Kidney (tissue), 14 donors: Measurements from ENCODE around the gene PRKACA. TPM values are rescaled to one million over a fixed set of nuclear protein-coding genes. Genes with fewer than 3 reads are reported as not detected.
A peak's percentile ranks its signal among the peaks of the same experiment; 100 is the strongest.

Experiments used
- DNase-seq, 5 donors: peaks; one replicate each; pipeline ENCODE4 v3.0.0-alpha.2; 2013 to 2020
- FAIRE-seq: peaks from 2 replicates; lab custom pipeline; 2012; peaks lifted over from hg19 to GRCh38; lab: Jason Lieb, UNC
- H3K27ac ChIP-seq, 2 donors: one replicate each; pipeline ENCODE4 v1.7.0; 2013; ENCODE audit warnings: low read depth in 2 of 2, low read length in 2 of 2, inconsistent platforms in 1 of 2
- H3K27me3 ChIP-seq: one replicate; pipeline ENCODE4 v1.7.1; 2013; ENCODE audit warnings: low read length, inconsistent platforms; ENCODE audit not compliant: control insufficient read depth, insufficient read depth
- H3K36me3 ChIP-seq, 3 donors: one replicate each; pipeline versions ENCODE4 v1.7.0 to v1.7.1; 2013; ENCODE audit warnings: low read length in 3 of 3, control low read depth in 1 of 3, inconsistent platforms in 1 of 3; ENCODE audit not compliant: insufficient read depth in 3 of 3, control insufficient read depth in 2 of 3
- H3K4me1 ChIP-seq, 3 donors: one replicate each; pipeline versions ENCODE4 v1.7.0 to v1.7.1; 2013; ENCODE audit warnings: low read length in 3 of 3, inconsistent platforms in 1 of 3, low read depth in 1 of 3; ENCODE audit not compliant: control insufficient read depth in 2 of 3, insufficient read depth in 2 of 3
- H3K4me3 ChIP-seq, 3 donors: one replicate each; pipeline versions ENCODE4 v1.7.0 to v1.8.1; 2013; ENCODE audit warnings: low read length in 3 of 3, control low read depth in 1 of 3, inconsistent platforms in 1 of 3
- H3K9ac ChIP-seq, 3 donors: one replicate each; pipeline versions ENCODE4 v1.7.0 to v1.7.1; 2013; ENCODE audit warnings: low read length in 3 of 3, control low read depth in 1 of 3, inconsistent platforms in 1 of 3
- H3K9me3 ChIP-seq, 3 donors: one replicate each; pipeline versions ENCODE4 v1.7.0 to v1.7.1; 2013; ENCODE audit warnings: low read length in 3 of 3, control low read depth in 1 of 3, inconsistent platforms in 1 of 3; ENCODE audit not compliant: control insufficient read depth in 2 of 3, insufficient read depth in 1 of 3
- intact Hi-C: fragments of 100-400 bp; cut with DNase I; formaldehyde crosslinking; loops from one replicate; pipeline ENCODE4 v1.11.1; 2022
- polyA plus RNA-seq: library from polyadenylated mRNA; stranded (reverse); fragments of 350-450 nt; fragmentation: Illumina TruSeq; extraction: RNeasy Lipid Tissue Mini Kit (QIAGEN cat#74804); gene quantifications from one replicate; pipeline ENCODE4 v1.2.3, GENCODE V29; 2014; ENCODE audit warnings: low read depth, low replicate concordance; ENCODE audit not compliant: insufficient read depth
- total RNA-seq: library from RNA; stranded (reverse); fragmentation: NEBNext Ultra II Directional; extraction: Animal tissue kit (Norgen Biotek cat#: 25700); gene quantifications from one replicate; pipeline ENCODE4 v1.2.1, GENCODE V29; 2021
- TF ChIP-seq, protein P1 (sequence below): IDR thresholded peaks from 3 replicates; pipeline ENCODE4 v1.5.1; 2012; ENCODE audit warnings: mild to moderate bottlenecking, moderate library complexity, borderline replicate concordance; ENCODE audit not compliant: insufficient read depth; ENCODE audit errors: extremely low read depth
- donor health status: control.
- donor health status: control.
- donor health status: control.
- donor health status: control.
- donor health status: control.
- donor health status: DM: yes; HTN: yes; CAD: no.
- donor health status: Normal renal cell carcinoma (clear cell type).

Gene PRKACA
- total and polyA plus RNA-seq, 2 donors from 2014 or later, result 51.4 to 92.3 TPM

- H3K4me3 ChIP-seq, result peak overlapping the region; percentile 75 to 88 (median 85)
- TF ChIP-seq, protein P1, sequence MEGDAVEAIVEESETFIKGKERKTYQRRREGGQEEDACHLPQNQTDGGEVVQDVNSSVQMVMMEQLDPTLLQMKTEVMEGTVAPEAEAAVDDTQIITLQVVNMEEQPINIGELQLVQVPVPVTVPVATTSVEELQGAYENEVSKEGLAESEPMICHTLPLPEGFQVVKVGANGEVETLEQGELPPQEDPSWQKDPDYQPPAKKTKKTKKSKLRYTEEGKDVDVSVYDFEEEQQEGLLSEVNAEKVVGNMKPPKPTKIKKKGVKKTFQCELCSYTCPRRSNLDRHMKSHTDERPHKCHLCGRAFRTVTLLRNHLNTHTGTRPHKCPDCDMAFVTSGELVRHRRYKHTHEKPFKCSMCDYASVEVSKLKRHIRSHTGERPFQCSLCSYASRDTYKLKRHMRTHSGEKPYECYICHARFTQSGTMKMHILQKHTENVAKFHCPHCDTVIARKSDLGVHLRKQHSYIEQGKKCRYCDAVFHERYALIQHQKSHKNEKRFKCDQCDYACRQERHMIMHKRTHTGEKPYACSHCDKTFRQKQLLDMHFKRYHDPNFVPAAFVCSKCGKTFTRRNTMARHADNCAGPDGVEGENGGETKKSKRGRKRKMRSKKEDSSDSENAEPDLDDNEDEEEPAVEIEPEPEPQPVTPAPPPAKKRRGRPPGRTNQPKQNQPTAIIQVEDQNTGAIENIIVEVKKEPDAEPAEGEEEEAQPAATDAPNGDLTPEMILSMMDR, result no peak
- no peaks in the 10 kb centered on the region for H3K9me3 ChIP-seq
- FAIRE-seq, result peak; percentile 99
- DNase-seq, result peak; percentile 99 to 100 (median 100)
- H3K27ac ChIP-seq, result peak overlapping the region; percentile 92 to 94
- peak overlapping the region; percentile 79 to 95 (median 91) for H3K9ac ChIP-seq
- intact Hi-C loops, result no loop called here
- peaks cover 0 to 9% (median 4%) of the 10 kb centered on the region in 3 donors for H3K4me1 ChIP-seq
- no peaks in the 10 kb centered on the region for H3K27me3 ChIP-seq
- no peaks in the 10 kb centered on the region for H3K36me3 ChIP-seq
These were observed 36.4 kb downstream of the PRKACA start for GRCh38 chr19:14080887-14081796.

GRCh38 chr19:14078411-14078810, 39.2 kb downstream of the PRKACA start:
- no peaks in the 10 kb centered on the region for H3K36me3 ChIP-seq
- H3K4me1 ChIP-seq, result peaks cover 2 to 14% (median 4%) of the 10 kb centered on the region in 3 donors
- H3K27me3 ChIP-seq, result no peaks in the 10 kb centered on the region
- DNase-seq (no peak), FAIRE-seq (no peak)
- no peak overlapping the region for H3K27ac ChIP-seq
- intact Hi-C loops, result no loop called here
- H3K9ac ChIP-seq, result no peak overlapping the region
- H3K4me3 ChIP-seq, result no peak overlapping the region
- no peaks in the 10 kb centered on the region for H3K9me3 ChIP-seq
- TF ChIP-seq, protein P1, result no peak

GRCh38 chr19:14073925-14074838, 43.4 kb downstream of the PRKACA start:
- intact Hi-C loops, result no loop called here
- TF ChIP-seq, protein P1, result no peak
- H3K4me1 ChIP-seq, result peaks cover 0 to 14% (median 2%) of the 10 kb centered on the region in 3 donors
- H3K27me3 ChIP-seq, result no peaks in the 10 kb centered on the region
- H3K9ac ChIP-seq, result peak overlapping the region; percentile 20 to 86 (median 43)
- no peaks in the 10 kb centered on the region for H3K36me3 ChIP-seq
- peak overlapping the region; percentile 74 to 84 for H3K27ac ChIP-seq
- DNase-seq (peak in 2 of 5 donors; percentile 70 to 80), FAIRE-seq (no peak)
- no peaks in the 10 kb centered on the region for H3K9me3 ChIP-seq
- H3K4me3 ChIP-seq, result peak overlapping the region; percentile 57 to 88 (median 84)
